WI38 (cell line): Measurements from ENCODE around the gene MCTP1.

Experiments
- H3K4me3 ChIP-seq: 2 replicates; pipeline ENCODE4 v1.5.1; 2011; ENCODE audit warnings: low read depth, mild to moderate bottlenecking, control low read depth, low read length
- TF ChIP-seq, protein P1 (sequence below): IDR thresholded peaks from 2 replicates; pipeline ENCODE4 v1.5.1; 2012; ENCODE audit warnings: low read depth, mild to moderate bottlenecking, control low read depth, low read length

Gene MCTP1

DNA sequence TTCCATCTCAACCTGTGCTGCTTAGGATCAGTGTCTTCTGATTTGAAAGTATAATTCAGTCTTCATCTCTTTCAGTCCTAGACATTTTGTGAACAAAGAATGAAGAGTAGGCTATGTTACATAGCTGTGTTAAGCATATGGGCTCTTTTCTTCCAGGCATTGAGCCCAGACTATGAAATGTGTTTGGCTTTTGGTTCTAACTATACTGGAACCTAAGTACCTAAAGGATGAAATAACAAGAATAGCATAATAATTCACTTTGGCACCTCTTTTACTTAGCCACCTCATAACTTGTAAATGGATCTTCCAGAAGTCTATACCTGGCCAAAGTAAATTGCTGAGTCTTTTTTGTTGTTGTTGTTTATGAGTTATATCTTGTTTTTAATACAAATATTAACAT is 595.0 kb downstream of the MCTP1 start:
- TF ChIP-seq, protein P1, sequence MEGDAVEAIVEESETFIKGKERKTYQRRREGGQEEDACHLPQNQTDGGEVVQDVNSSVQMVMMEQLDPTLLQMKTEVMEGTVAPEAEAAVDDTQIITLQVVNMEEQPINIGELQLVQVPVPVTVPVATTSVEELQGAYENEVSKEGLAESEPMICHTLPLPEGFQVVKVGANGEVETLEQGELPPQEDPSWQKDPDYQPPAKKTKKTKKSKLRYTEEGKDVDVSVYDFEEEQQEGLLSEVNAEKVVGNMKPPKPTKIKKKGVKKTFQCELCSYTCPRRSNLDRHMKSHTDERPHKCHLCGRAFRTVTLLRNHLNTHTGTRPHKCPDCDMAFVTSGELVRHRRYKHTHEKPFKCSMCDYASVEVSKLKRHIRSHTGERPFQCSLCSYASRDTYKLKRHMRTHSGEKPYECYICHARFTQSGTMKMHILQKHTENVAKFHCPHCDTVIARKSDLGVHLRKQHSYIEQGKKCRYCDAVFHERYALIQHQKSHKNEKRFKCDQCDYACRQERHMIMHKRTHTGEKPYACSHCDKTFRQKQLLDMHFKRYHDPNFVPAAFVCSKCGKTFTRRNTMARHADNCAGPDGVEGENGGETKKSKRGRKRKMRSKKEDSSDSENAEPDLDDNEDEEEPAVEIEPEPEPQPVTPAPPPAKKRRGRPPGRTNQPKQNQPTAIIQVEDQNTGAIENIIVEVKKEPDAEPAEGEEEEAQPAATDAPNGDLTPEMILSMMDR: no peak

DNA sequence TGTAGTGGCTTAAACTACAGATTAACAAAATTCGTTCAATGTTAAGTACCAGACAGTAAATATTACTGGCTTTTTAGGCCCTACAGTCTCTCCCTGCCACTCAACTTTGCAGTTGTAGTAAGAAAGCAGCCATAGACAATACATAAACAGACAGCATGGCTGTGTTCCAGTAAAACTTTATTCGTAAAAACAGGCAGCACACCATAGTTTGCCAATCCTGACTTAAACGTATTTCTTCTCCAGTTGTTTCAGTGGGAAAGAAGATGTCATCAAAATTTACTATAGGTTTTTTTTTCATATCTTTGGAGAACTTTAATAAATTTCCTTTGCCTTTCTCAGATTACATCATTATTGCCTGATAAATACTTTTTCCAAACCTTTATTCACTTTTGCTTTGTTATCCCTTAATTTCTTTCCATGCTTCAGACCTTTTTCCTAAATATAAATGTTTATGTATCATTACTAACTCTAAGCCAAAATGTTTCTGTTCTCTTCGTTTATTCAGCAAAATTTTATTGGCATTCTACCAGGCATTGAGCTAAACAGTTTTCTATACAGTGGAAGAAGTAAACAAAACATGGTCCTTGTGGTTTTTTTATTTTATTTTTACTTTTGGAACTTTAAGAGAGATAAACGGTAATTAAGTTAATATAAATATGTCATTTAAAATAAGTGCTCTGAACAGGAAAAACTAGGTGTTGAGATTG is 601.9 kb downstream of the MCTP1 start:
- TF ChIP-seq, protein P1: no peak
- no peak overlapping the region for H3K4me3 ChIP-seq

More for the DNA sequence above, 595.0 kb downstream of the MCTP1 start:
- no peak overlapping the region for H3K4me3 ChIP-seq

DNA sequence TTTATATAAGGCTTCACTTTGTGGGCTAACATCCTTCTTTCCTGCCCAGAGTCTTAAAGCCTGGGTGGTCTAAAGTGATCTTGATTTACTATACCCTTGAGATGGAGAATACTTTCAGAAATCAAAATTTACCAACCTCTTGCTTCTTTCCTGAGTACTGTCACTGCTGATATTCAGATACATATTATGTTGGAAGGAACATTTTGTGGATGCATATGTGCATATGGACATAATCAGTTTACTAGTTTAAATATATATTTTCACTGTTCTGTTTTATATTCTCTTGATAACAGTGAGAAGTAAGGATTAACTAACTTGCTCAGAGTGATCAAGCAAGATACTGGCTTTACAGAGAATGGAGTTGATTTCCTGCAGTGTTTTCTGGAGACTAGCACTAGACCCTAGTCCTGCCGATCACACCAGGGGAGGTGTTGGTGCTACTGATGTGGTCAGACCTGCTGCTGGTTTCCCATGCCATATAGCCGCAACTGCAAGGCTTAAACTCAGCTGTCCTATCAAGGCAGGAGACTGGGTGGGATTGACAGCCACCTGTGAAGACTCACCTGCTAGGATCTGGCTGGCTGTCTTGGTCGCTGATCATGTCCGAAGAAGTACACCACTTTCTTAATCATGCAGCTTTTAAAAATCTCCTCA is 608.8 kb downstream of the MCTP1 start:
- no peak overlapping the region for H3K4me3 ChIP-seq
- TF ChIP-seq, protein P1: no peak

DNA sequence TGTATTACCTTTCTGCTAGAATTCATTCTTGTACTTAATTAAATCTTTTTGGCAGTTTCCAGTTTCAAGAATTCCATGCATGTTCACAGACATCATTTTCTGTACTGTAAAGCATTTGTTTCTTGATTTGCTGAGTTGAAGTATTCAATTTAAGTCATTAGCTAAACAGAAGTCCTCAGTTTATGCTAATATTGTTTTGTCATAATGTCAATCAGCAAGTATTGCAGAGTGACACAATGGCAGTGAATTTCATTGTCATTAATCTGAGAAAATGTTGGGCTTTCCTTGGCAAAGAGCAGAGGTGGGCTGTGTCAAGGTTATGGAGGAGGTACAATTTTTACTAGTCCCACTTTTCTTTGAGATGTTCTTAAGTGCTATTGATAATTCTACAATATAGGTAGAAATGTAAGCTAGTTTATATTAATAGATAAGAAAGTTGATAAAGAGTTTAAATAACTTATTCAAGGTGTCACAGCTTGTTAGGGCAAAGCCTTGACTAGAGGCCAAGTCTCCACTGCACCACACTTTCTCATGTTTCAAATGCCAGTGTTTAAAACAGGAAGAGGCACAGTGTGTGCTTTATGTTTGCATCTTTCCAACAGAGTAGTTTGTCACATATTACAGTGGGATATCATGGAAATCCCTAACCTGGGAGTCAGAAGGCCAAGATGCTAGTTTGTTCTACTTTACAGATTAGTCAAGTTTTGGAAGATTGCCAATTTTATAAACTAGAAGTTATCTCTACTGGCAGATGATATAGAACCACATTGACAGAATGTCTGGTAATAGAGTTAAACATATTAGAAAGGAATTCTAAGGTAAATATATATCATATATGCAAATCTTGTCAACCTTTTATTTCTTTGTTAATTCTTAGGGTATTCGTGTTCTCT is 610.2 kb downstream of the MCTP1 start:
- H3K4me3 ChIP-seq: no peak overlapping the region
- TF ChIP-seq, protein P1: no peak

DNA sequence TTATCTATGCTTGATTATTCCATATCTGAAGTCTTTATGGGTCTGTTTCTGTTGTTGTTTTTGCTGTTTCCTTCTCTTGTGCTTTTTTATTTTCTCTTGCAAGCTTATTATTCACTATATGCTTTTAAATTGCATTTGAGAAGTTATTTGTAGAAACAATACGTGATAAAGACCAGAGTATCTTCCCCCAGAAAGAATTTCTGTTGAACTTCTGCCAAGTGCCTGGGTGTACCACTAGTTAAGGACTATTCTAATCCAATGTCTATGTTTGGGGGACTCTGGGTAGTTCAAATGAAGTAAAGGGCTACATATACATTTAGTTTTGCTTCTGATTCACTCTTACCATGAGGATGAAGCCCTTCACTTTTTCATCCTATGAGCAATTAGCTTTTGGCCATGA is 612.1 kb downstream of the MCTP1 start:
- H3K4me3 ChIP-seq: no peak overlapping the region
- TF ChIP-seq, protein P1: no peak

DNA sequence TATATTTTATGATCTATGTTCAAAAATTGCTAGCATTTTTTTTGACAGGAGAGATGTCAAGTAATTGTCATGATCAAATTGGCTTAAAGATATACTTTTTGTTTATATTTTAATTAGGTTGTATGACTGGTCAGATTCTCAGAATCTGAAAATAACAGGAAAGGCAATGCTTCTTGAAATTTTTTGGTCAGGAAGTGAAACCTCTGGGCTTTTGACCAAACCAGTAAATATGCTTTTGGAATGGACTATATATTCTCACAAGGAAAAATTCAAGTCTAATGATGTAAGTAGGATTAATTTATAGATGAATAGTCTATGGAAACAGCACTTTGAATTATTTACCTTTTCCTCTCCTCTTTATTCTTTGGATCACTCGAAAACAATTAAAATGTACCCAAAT is 614.2 kb downstream of the MCTP1 start:
- H3K4me3 ChIP-seq: no peak overlapping the region
- TF ChIP-seq, protein P1: no peak
